Measurements from ENCODE around the gene ZNF615. TPM values are rescaled to one million over a fixed set of nuclear protein-coding genes. Genes with fewer than 3 reads are reported as not detected.
"Not testable (repeated sequence)": the region's sequence is repeated elsewhere in the genome, so short reads cannot be mapped to it uniquely, and the experiment has no call there.

The ZNF615 gene
- total RNA-seq, 2 donors from 2014 or later, result 4.7 to 19.8 TPM

GRCh38 chr19:51977346-51977745 lies 30.7 kb downstream of the ZNF615 start:
- Histone ChIP-seq H3K36me3 (peaks cover 68% of the 10 kb centered on the region), H3K27me3 (replicated peaks; ENCODE audit: insufficient read depth) (no peaks in the 10 kb centered on the region), H3K4me1 (ENCODE audit: control insufficient read depth in 1 of 2, low read depth in 2 of 2) (no peaks in the 10 kb centered on the region), H3K4me3 (no peak overlapping the region), H3K27ac (no peak overlapping the region), H3K9me3 (peaks cover 100% of the 10 kb centered on the region)
- TF ChIP-seq, protein P1, sequence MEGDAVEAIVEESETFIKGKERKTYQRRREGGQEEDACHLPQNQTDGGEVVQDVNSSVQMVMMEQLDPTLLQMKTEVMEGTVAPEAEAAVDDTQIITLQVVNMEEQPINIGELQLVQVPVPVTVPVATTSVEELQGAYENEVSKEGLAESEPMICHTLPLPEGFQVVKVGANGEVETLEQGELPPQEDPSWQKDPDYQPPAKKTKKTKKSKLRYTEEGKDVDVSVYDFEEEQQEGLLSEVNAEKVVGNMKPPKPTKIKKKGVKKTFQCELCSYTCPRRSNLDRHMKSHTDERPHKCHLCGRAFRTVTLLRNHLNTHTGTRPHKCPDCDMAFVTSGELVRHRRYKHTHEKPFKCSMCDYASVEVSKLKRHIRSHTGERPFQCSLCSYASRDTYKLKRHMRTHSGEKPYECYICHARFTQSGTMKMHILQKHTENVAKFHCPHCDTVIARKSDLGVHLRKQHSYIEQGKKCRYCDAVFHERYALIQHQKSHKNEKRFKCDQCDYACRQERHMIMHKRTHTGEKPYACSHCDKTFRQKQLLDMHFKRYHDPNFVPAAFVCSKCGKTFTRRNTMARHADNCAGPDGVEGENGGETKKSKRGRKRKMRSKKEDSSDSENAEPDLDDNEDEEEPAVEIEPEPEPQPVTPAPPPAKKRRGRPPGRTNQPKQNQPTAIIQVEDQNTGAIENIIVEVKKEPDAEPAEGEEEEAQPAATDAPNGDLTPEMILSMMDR (IDR thresholded peaks at IDR 0.05), result no peak
- no peak for ATAC-seq (ENCODE audit: insufficient number of reproducible peaks, low FRiP score, low read depth)
- no peak for DNase-seq (ENCODE audit: low spot score)

GRCh38 chr19:51976852-51977251 lies 31.2 kb downstream of the ZNF615 start:
- H3K36me3 ChIP-seq, result peaks cover 70% of the 10 kb centered on the region
- H3K27ac ChIP-seq, result no peak overlapping the region
- H3K27me3 ChIP-seq (replicated peaks; ENCODE audit: insufficient read depth), result no peaks in the 10 kb centered on the region
- peaks cover 100% of the 10 kb centered on the region for H3K9me3 ChIP-seq
- TF ChIP-seq, protein P1 (IDR thresholded peaks at IDR 0.05), result no peak
- H3K4me1 ChIP-seq (ENCODE audit: control insufficient read depth in 1 of 2, low read depth in 2 of 2), result no peaks in the 10 kb centered on the region
- DNase-seq (ENCODE audit: low spot score) (no peak), ATAC-seq (ENCODE audit: insufficient number of reproducible peaks, low FRiP score, low read depth) (no peak)
- no peak overlapping the region for H3K4me3 ChIP-seq

- not testable (repeated sequence) for H3K27ac ChIP-seq; DNase-seq (ENCODE audit: low spot score); H3K4me3 ChIP-seq; ATAC-seq (ENCODE audit: insufficient number of reproducible peaks, low FRiP score, low read depth); H3K4me1 ChIP-seq (ENCODE audit: control insufficient read depth in 1 of 2, low read depth in 2 of 2); H3K27me3 ChIP-seq (replicated peaks; ENCODE audit: insufficient read depth)
- peaks cover 81% of the 10 kb centered on the region for H3K36me3 ChIP-seq
- H3K9me3 ChIP-seq, result peaks cover 100% of the 10 kb centered on the region
These were observed 32.2 kb downstream of the ZNF615 start for GRCh38 chr19:51975787-51976186.

DNA sequence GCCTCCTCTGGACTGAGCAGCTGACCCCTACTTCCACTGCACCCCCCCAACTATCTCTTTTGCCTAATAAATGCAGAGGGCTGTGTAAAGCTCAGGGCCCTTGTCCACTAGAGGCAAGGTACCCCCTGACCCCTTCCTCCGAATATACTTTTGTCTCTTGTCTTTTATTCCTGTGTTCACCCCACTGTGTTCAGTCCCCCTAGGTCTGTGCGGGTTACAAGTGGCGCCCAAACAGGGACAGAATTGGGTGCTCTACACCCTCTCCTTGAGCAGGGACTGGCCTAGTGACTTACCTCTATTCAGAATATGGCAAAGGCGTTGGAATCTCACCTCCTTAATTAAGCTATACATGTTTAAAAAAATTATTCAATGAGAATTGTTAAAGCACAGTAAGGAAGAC lies 36.4 kb downstream of the ZNF615 start:
- H3K27me3 ChIP-seq (replicated peaks; ENCODE audit: insufficient read depth), result no peaks in the 10 kb centered on the region
- DNase-seq (ENCODE audit: low spot score), result no peak
- no peak overlapping the region for H3K27ac ChIP-seq
- peak overlapping the region; percentile 18 for H3K4me3 ChIP-seq
- TF ChIP-seq, protein P1 (IDR thresholded peaks at IDR 0.05), result no peak
- no peaks in the 10 kb centered on the region for H3K4me1 ChIP-seq (ENCODE audit: control insufficient read depth in 1 of 2, low read depth in 2 of 2)
- ATAC-seq (ENCODE audit: insufficient number of reproducible peaks, low FRiP score, low read depth), result no peak
- peaks cover 100% of the 10 kb centered on the region for H3K9me3 ChIP-seq
- H3K36me3 ChIP-seq, result peaks cover 87% of the 10 kb centered on the region

- TF ChIP-seq, protein P1 (IDR thresholded peaks at IDR 0.05), result no peak
- ATAC-seq (ENCODE audit: insufficient number of reproducible peaks, low FRiP score, low read depth) (no peak), DNase-seq (ENCODE audit: low spot score) (no peak)
- no peaks in the 10 kb centered on the region for H3K4me1 ChIP-seq (ENCODE audit: control insufficient read depth in 1 of 2, low read depth in 2 of 2)
- H3K27me3 ChIP-seq (replicated peaks; ENCODE audit: insufficient read depth), result no peaks in the 10 kb centered on the region
- no peak overlapping the region for H3K27ac ChIP-seq
- peaks cover 90% of the 10 kb centered on the region for H3K36me3 ChIP-seq
- peaks cover 100% of the 10 kb centered on the region for H3K9me3 ChIP-seq
- no peak overlapping the region for H3K4me3 ChIP-seq
These were observed 37.3 kb downstream of the ZNF615 start for GRCh38 chr19:51970718-51971117.

DNA sequence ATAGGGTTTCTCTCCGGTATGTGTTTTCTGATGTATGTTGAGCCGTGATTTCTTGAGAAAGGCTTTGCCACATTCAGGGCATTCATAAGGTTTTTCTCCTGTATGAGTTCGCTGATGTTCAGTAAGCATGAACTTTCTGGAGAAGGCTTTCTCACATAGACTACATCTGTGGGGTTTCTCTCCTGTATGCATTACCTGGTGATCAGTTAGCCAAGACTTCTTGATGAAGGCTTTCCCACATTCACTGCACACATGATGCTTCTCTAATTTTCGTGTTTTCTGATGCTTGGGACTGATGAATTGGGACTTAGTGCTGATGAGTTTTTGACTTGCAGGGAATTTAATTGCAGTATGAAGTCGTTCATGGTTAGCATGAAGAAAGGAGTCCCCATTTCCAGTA lies 42.4 kb downstream of the ZNF615 start:
- Histone ChIP-seq H3K9me3 (peaks cover 100% of the 10 kb centered on the region), H3K27ac (no peak overlapping the region), H3K4me3 (peak overlapping the region; percentile 4), H3K27me3 (replicated peaks; ENCODE audit: insufficient read depth) (no peaks in the 10 kb centered on the region), H3K36me3 (peaks cover 65% of the 10 kb centered on the region), H3K4me1 (ENCODE audit: control insufficient read depth in 1 of 2, low read depth in 2 of 2) (no peaks in the 10 kb centered on the region)
- ATAC-seq (ENCODE audit: insufficient number of reproducible peaks, low FRiP score, low read depth), result no peak
- DNase-seq (ENCODE audit: low spot score), result no peak
- TF ChIP-seq, protein P1 (IDR thresholded peaks at IDR 0.05), result no peak

DNA sequence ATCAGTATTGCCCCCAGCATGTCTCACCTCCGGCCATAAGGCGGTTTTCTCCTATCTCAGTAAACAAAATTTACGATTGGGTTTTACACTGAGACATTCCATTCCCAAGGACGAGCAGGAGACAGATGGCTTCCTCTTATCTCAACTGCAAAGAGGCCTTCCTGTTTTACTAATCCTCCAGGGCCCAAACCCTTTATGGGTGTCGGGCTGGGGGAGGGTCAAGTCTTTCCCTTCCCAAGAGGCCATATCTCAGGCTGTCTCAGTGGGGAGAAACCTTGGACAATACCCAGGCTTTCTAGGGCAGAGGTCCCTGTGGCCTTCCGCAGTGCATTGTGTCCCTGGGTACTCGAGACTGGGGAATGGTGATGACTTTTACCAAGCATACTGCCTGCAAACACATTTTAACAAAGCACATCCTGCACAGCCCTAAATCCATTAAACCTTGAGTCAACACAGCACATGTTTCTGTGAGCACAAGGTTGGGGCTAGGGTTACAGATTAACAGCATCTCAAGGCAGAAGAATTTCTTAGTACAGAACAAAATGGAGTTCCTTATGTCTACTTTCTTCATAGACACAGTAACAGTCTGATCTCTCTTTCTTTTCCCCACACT lies 47.3 kb downstream of the ZNF615 start:
- DNase-seq (ENCODE audit: low spot score); ATAC-seq (ENCODE audit: insufficient number of reproducible peaks, low FRiP score, low read depth): not testable (repeated sequence)
- H3K9me3 ChIP-seq, result peaks cover 89% of the 10 kb centered on the region

More for the DNA sequence above, 47.3 kb downstream of the ZNF615 start:
- not testable (repeated sequence) for H3K27ac ChIP-seq; H3K4me1 ChIP-seq (ENCODE audit: control insufficient read depth in 1 of 2, low read depth in 2 of 2); H3K27me3 ChIP-seq (replicated peaks; ENCODE audit: insufficient read depth); H3K4me3 ChIP-seq
- H3K36me3 ChIP-seq, result peaks cover 21% of the 10 kb centered on the region
